ENCODE measurements around the gene RALGDS.

The RALGDS gene

DNA sequence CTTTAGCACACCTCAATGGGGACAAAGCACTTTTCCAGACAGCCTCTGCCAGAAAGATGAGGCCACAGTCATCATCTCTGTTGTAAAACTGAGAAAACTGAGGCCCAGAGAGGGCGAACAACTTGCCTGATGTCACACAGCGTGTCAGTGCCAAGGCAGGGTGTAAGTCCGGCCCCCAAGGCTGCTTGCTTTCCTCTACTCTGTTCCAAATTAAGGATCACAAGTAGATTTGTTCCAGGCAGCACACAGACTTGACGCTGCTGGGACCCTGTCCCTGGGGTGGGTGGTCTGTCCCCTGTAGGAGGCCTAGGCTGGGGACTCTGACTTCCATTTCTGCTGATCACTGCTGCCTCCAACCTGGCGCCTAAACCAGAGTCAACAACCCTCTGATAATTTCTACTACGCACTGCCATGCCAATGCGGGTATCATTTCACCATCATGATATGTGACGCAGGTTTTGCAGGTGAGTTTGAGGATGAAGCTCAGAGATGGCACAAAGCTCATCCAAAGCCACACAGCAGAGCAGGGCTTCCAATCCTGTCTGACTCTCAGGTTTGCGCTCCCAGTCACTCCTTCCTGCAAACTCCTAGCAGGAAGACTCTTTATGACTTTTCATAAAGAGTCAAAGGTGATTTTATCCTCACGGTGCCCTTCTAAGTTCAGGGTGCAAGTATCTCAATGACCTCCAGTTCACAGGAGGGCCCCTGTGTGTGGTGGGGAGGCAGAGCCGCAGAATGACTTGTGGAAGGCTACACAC lies 13.5 kb upstream of the RALGDS start:
- peak in 1 of 5 experiments; percentile 70 for DNase-seq

GRCh38 chr9:133133681-133134387 lies 12.8 kb upstream of the RALGDS start:
- DNase-seq, result peak; percentile 61 to 98 (median 89)

GRCh38 chr9:133132174-133132573 lies 11.1 kb upstream of the RALGDS start:
- DNase-seq, result no peak

GRCh38 chr9:133131506-133131905 lies 10.5 kb upstream of the RALGDS start:
- no peak for DNase-seq

- peak in 4 of 5 experiments; percentile 44 to 90 (median 70) for DNase-seq
Measured at GRCh38 chr9:133130685-133131244, 9.7 kb upstream of the RALGDS start.

DNA sequence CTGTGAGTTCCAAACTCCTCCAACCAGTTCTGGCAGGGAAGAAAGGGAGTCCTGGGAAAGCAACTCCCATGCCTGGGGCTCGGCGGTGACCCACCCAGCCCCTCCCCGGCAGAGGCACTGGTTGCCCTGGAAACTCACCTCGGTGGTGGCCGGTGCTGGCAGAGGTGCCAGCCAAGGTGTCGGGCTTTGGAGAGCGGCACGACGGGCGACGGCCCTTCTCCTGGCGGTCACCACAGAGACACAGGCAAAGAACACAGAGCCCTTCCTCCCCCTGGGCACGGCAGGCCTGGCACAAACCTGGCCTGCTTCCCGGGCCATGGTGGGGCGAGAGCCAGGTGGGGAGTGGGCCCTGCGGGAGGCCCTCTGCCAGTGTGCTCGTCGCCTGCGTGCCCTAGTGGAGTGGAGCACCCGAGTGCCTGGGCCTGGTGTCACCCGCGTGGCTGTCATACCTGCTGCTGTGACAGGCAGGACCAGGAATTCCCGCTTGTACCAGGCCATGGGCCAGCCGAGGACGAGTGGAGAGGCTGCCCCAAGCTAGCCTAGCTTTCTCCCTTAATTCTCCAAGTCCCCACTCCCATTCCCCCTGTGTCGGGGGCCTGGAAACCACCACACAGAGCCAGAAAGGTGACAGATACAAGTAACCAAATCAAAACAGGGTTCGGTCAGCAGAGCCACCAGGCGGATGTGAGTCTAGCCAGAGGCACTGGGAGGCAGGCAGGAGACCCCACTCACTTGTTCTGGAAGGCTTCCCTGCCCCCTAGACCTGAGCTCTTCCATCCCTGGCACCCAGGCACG lies 8.2 kb upstream of the RALGDS start:
- DNase-seq, result peak in 1 of 5 experiments; percentile 65

GRCh38 chr9:133128152-133128551 lies 7.1 kb upstream of the RALGDS start:
- no peak for DNase-seq

DNA sequence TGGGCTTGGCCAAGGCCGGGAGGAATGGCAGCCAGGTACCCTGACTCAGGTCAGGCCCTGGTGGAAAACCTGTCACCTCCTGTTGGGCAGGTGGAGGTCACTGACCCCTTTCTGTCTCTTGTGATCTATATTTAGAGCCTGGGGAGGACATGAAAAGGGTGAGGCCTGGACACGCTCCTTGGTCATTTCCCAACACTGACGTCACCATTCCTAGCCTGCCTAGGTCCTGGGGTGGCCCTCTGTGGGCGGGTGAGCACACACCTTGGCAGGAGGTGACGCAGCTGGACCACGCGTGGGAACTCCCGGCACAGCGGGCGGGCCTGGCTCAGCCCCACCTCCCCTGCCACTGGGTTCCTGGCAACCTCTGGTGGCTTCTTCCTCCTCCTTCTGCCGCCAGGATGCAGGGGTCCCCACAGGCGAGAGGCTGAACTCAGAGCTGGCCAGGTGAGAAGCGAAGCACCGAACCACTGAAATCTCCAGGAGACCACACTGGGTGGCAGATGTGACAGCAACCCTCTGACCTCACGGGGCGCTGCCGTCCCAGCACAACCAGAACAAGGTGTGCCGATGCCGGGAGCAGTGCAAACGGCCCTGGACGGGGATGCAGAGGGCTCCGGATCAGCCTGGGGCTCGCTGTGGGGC lies 6.4 kb upstream of the RALGDS start:
- DNase-seq, result peak in 2 of 5 experiments; percentile 46 to 85

DNA sequence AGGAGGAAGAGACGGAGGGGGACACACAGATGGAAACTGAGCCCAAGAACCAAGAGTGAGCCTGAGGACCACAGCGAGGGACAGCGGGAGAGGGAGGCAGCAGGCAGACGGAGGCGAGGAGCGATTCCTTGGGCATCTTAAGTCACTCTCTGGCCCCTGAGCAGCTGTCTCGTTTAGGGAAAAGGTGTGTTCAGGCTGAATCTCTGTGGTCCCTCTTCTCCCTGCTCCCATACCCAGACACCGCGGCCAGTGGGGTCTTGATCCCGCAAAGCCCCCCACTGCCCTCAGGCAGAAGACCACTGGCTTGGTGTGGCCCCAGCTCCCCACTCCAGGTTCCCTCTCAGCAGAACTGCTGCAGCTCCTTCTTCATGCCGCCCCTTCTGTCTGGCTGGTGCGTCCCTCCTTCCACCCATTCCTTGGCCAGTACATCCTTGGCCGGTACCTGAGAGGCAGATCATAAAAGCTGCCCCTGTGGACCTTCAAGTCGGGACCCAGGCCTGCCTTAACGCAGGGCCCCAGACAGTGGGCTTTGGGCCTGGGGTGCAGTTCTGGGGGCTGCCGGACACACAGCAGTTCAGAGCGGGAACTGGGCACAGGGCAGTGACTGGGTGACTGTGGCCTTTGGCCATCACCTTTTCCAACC lies 5.8 kb upstream of the RALGDS start:
- no peak for DNase-seq

DNA sequence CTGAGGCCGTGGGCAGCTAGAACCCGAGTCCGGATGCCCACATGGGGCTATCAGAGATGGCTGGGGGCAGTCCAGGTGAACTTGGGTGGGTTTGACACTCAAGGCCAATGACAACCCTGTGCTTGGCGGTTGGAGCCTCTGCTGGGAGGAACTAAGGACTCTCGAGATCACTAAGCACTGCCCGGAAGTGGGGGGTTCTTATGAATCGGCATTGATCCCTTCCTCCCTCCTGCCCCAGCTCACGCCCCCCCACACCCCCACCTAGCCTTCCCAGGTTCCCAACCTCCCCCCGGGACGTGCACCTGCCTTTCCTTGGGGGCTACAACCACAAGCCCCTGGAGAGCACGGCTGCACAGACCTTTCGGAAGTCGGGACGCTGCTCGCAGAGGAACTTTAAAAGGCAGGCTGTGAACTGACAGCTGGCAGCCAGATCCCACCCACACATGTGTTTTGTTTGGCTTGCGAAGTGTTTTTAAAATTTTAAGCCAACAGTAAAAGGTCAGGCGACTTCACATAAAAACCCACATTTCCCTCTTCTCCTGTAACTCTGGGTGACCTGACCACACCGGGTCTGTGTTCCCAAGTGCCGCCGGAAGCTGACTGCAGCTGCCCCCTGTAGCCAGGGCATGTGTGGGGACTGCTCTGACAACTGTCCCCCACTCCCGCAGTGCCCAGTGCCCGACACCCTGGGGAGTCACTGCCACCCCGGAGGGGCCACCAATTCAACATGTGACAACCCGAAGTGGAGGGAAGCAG lies 5.1 kb upstream of the RALGDS start:
- DNase-seq, result peak in 1 of 5 experiments; percentile 52

DNA sequence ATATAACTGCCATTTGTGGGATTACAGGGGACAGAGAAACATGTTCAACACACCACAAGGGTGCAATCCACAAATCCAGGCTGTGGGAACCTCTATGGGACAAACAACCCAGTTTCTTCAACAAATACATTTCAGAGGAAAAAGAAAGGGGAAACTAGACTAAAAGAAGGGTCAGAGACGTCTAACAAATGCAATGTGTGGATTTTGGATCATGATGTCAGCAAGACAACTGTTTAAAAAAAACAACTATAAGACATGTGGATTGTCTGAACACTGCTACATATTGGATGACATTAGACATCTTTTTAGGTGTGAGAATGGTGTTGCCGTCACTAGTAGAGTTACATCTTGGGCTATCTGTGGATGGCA lies 3.9 kb upstream of the RALGDS start:
- DNase-seq, result no peak

GRCh38 chr9:133124123-133124906 lies 3.3 kb upstream of the RALGDS start:
- no peak for DNase-seq

DNA sequence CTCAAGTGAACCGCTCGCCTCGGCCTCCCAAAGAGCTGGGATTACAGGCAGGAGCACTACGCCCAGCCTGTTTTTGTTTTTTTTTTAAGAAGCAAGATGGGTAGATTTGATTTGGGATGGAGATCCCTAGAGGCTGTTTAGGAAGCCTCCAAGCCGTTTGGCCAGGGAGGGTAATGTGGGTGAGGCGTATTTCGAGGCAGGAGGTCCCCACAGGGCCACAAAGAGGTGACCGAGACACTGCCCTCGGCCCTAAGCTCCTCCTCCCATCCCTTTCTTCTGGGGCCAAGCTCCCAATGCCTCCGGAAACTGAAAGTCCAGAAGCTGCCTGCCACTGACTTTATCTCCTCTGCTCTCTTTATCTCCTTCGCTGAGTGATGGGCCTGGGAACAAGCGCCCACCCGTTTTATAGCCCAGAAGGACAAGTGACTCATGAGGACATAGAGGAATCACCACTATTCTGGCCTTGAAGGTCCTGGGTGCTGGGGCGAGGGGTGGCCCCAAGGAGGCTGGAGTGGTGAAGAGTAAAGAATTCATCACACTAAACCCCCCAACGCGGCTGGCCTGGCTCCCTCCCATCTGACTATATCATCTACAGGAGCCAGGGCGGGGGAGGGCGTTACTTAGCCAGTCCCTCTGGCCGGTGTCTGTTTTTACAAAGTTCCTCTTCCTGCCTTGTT lies 2.0 kb upstream of the RALGDS start:
- no peak for DNase-seq

DNA sequence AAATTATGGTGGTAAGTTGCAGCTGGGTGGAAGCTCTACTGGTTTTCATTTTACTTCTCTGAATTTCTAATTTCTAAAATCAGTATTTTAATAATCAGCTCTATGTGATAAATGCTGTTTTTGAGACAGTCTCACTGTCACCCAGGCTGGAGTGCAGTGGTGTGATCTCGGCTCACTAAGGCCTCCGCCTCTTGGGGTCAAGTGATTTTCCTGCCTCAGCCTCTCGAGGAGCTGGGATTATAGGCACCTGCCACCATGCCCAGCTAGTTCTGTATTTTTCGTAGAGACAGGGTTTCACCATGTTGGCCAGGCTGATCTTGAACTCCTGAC lies 1.5 kb upstream of the RALGDS start:
- no peak for DNase-seq

GRCh38 chr9:133121915-133122550 lies 993 bp upstream of the RALGDS start:
- DNase-seq, result no peak

GRCh38 chr9:133120501-133121197 lies 391 bp downstream of the RALGDS start:
- no peak for DNase-seq

GRCh38 chr9:133119846-133120500 lies 1.1 kb downstream of the RALGDS start:
- no peak for DNase-seq

Measured in T-helper 2 cell (primary cell).